ENCODE data around the gene MMP24OS. TPM values are rescaled to one million over a fixed set of nuclear protein-coding genes. Genes with fewer than 3 reads are reported as not detected.

The MMP24OS gene
- total and polyA plus RNA-seq, 2 donors (not counting 1 experiment from before 2014, with no cell fraction given) = 30.1 to 44.1 TPM

DNA sequence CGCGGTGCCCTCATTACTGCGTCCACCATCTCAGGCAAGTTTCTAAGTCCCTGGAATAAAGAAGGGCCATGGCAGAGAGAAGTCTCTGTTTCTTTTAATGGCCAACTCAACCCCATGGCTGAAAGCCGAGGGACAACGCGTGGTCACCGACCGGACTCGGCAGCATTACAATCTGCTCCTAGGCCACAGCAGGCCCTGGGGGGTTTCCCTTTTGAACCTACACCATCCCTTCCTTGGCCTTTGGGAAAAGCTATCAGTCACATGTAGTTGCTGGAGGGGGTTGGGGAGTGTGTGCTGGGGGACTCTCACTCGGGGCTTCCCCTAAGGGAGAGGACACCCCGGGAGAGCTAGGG is 25.4 kb upstream of the MMP24OS start:
- no peak for DNase-seq (ENCODE audit: low read depth in 2 of 2)
- Histone ChIP-seq H3K27me3 (ENCODE audit: control insufficient read depth, insufficient read depth, low read length) (no peaks in the 10 kb centered on the region), H3K79me2 (ENCODE audit: control insufficient read depth, insufficient read depth, low read length) (no peaks in the 10 kb centered on the region), H3K27ac (ENCODE audit: insufficient read depth, low read length) (peak overlapping the region; percentile 48), H3K9ac (ENCODE audit: insufficient read depth, low read length) (no peak overlapping the region), H2AFZ (ENCODE audit: low read length) (no peak overlapping the region), H3K9me3 (ENCODE audit: control insufficient read depth, insufficient read depth, low read depth, low read length) (no peaks in the 10 kb centered on the region), H4K20me1 (ENCODE audit: control insufficient read depth, extremely low read depth, insufficient read depth, low read length) (no peaks in the 10 kb centered on the region), H3K36me3 (ENCODE audit: control insufficient read depth, insufficient read depth, low read length) (no peaks in the 10 kb centered on the region), H3K4me2 (ENCODE audit: extremely low read depth, insufficient read depth, low read length) (no peak overlapping the region), H3K4me3 (replicated peaks in 1 of 4; ENCODE audit: control extremely low read depth in 1 of 4, insufficient read depth in 1 of 4, low read depth in 3 of 4, low read length in 4 of 4) (no peak overlapping the region), H3K4me1 (ENCODE audit: control insufficient read depth, extremely low read depth, insufficient read depth, low read length) (peaks cover 49% of the 10 kb centered on the region)
- no peak for TF ChIP-seq EZH2 (IDR thresholded peaks at IDR 0.05; ENCODE audit: low read length, missing control alignments)
- TF ChIP-seq, protein P1, sequence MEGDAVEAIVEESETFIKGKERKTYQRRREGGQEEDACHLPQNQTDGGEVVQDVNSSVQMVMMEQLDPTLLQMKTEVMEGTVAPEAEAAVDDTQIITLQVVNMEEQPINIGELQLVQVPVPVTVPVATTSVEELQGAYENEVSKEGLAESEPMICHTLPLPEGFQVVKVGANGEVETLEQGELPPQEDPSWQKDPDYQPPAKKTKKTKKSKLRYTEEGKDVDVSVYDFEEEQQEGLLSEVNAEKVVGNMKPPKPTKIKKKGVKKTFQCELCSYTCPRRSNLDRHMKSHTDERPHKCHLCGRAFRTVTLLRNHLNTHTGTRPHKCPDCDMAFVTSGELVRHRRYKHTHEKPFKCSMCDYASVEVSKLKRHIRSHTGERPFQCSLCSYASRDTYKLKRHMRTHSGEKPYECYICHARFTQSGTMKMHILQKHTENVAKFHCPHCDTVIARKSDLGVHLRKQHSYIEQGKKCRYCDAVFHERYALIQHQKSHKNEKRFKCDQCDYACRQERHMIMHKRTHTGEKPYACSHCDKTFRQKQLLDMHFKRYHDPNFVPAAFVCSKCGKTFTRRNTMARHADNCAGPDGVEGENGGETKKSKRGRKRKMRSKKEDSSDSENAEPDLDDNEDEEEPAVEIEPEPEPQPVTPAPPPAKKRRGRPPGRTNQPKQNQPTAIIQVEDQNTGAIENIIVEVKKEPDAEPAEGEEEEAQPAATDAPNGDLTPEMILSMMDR (conservative IDR thresholded peaks at IDR 0.05 in 1 of 2, IDR thresholded peaks at IDR 0.05 in 1 of 2; ENCODE audit: low read depth in 1 of 2, low read length in 2 of 2) = no peak

GRCh38 chr20:35302421-35303335 is 24.8 kb upstream of the MMP24OS start:
- DNase-seq (ENCODE audit: low read depth in 2 of 2) = peak; percentile 67 to 85
- Histone ChIP-seq H3K9me3 (ENCODE audit: control insufficient read depth, insufficient read depth, low read depth, low read length) (no peaks in the 10 kb centered on the region), H3K4me3 (replicated peaks in 1 of 4; ENCODE audit: control extremely low read depth in 1 of 4, insufficient read depth in 1 of 4, low read depth in 3 of 4, low read length in 4 of 4) (no peak overlapping the region), H3K4me2 (ENCODE audit: extremely low read depth, insufficient read depth, low read length) (no peak overlapping the region), H3K4me1 (ENCODE audit: control insufficient read depth, extremely low read depth, insufficient read depth, low read length) (peaks cover 42% of the 10 kb centered on the region), H4K20me1 (ENCODE audit: control insufficient read depth, extremely low read depth, insufficient read depth, low read length) (no peaks in the 10 kb centered on the region), H2AFZ (ENCODE audit: low read length) (no peak overlapping the region), H3K27me3 (ENCODE audit: control insufficient read depth, insufficient read depth, low read length) (no peaks in the 10 kb centered on the region), H3K79me2 (ENCODE audit: control insufficient read depth, insufficient read depth, low read length) (no peaks in the 10 kb centered on the region), H3K36me3 (ENCODE audit: control insufficient read depth, insufficient read depth, low read length) (no peaks in the 10 kb centered on the region), H3K9ac (ENCODE audit: insufficient read depth, low read length) (no peak overlapping the region), H3K27ac (ENCODE audit: insufficient read depth, low read length) (peak overlapping the region; percentile 48)
- TF ChIP-seq, protein P1 (conservative IDR thresholded peaks at IDR 0.05 in 1 of 2, IDR thresholded peaks at IDR 0.05 in 1 of 2; ENCODE audit: low read depth in 1 of 2, low read length in 2 of 2) = no peak
- no peak for TF ChIP-seq EZH2 (IDR thresholded peaks at IDR 0.05; ENCODE audit: low read length, missing control alignments)

DNA sequence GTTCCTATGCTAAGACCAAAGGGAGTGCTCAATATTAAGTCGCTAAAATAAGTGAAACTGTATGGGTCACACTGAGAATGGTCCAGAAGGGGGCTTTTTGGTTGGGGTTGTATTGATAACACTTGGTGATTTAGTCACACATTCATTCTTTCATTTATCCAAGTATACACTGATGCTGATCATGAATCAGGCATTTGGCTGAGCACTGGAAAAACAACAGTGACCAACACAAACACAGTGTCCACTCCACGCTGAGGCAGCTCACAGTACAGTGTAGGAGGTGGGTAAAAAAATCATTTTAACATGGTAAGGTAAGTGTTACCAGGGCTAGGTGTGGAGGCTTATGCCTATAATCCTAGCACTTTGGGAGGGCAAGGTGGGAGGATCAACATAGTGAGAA is 23.5 kb upstream of the MMP24OS start:
- H3K79me2 ChIP-seq (ENCODE audit: control insufficient read depth, insufficient read depth, low read length) = no peaks in the 10 kb centered on the region
- no peak overlapping the region for H3K4me2 ChIP-seq (ENCODE audit: extremely low read depth, insufficient read depth, low read length)
- no peaks in the 10 kb centered on the region for H4K20me1 ChIP-seq (ENCODE audit: control insufficient read depth, extremely low read depth, insufficient read depth, low read length)
- TF ChIP-seq, protein P1 (conservative IDR thresholded peaks at IDR 0.05 in 1 of 2, IDR thresholded peaks at IDR 0.05 in 1 of 2; ENCODE audit: low read depth in 1 of 2, low read length in 2 of 2) = no peak
- TF ChIP-seq EZH2 (IDR thresholded peaks at IDR 0.05; ENCODE audit: low read length, missing control alignments) = no peak
- H3K36me3 ChIP-seq (ENCODE audit: control insufficient read depth, insufficient read depth, low read length) = no peaks in the 10 kb centered on the region
- H3K9me3 ChIP-seq (ENCODE audit: control insufficient read depth, insufficient read depth, low read depth, low read length) = no peaks in the 10 kb centered on the region
- H3K4me3 ChIP-seq (replicated peaks in 1 of 4; ENCODE audit: control extremely low read depth in 1 of 4, insufficient read depth in 1 of 4, low read depth in 3 of 4, low read length in 4 of 4) = no peak overlapping the region
- H3K4me1 ChIP-seq (ENCODE audit: control insufficient read depth, extremely low read depth, insufficient read depth, low read length) = peaks cover 30% of the 10 kb centered on the region
- peak in 1 of 2 donors; percentile 41 for DNase-seq (ENCODE audit: low read depth in 2 of 2)
- H3K9ac ChIP-seq (ENCODE audit: insufficient read depth, low read length) = no peak overlapping the region
- H3K27me3 ChIP-seq (ENCODE audit: control insufficient read depth, insufficient read depth, low read length) = no peaks in the 10 kb centered on the region
- H2AFZ ChIP-seq (ENCODE audit: low read length) = no peak overlapping the region
- no peak overlapping the region for H3K27ac ChIP-seq (ENCODE audit: insufficient read depth, low read length)
